IMR-90 (cell line): Measurements from ENCODE around the gene PCBP3. TPM values are rescaled to one million over a fixed set of nuclear protein-coding genes. Genes with fewer than 3 reads are reported as not detected.

Experiments
- ATAC-seq: fragments of 200-7000 bp; cut with Tn5 transposase; 2 replicates; pipeline ENCODE4 v1.9.1; 2020; ENCODE audit warnings: low read depth, mild to moderate bottlenecking, moderate library complexity
- BruUV-seq: library from RNA; stranded (reverse); fragments of 400-500 nt; replicated peaks from 2 replicates; lab custom pipeline; 2021; lab: Mats Ljungman, UMichigan
- CTCF ChIA-PET: fragments of 300-600 bp; formaldehyde crosslinking; extraction: SDS; loops from one replicate; lab custom pipeline; 2021; ENCODE audit warnings: antibody characterized with exemption; lab: Yijun Ruan, JAX
- POLR2A ChIA-PET: fragments of 300-600 bp; sonication (Branson Sonifier 250); formaldehyde crosslinking; loops from one replicate; lab custom pipeline; 2022; ENCODE audit warnings: antibody characterized with exemption; ENCODE audit not compliant: unreplicated experiment; lab: Charles Lee
- DNase-seq: peaks from one replicate; pipeline ENCODE4 v3.0.0; 2013
- H2AFZ ChIP-seq: replicated peaks from 2 replicates; pipeline ENCODE3; 2013; ENCODE audit warnings: low read length, mild to moderate bottlenecking; ENCODE audit not compliant: poor library complexity
- H2AK5ac ChIP-seq: 2 replicates; pipeline ENCODE4 v1.6.1; 2013; ENCODE audit warnings: low read depth, low read length, inconsistent platforms
- H2AK9ac ChIP-seq: replicated peaks from 2 replicates; pipeline ENCODE3; 2013; ENCODE audit warnings: mild to moderate bottlenecking, low read depth, low read length, moderate library complexity; ENCODE audit not compliant: poor library complexity
- H2BK120ac ChIP-seq: 2 replicates; pipeline ENCODE4 v1.6.1; 2013; ENCODE audit warnings: low read depth, low read length, inconsistent platforms
- H2BK15ac ChIP-seq: 3 replicates; pipeline ENCODE4 v1.6.1; 2013; ENCODE audit warnings: low read depth, low read length, inconsistent platforms
- H2BK20ac ChIP-seq: 2 replicates; pipeline ENCODE4 v1.6.1; 2013; ENCODE audit warnings: low read depth, mild to moderate bottlenecking, inconsistent platforms, low read length, moderate library complexity
- H2BK5ac ChIP-seq: 2 replicates; pipeline ENCODE4 v1.6.1; 2013; ENCODE audit warnings: mild to moderate bottlenecking, low read depth, low read length, inconsistent platforms; ENCODE audit not compliant: poor library complexity, severe bottlenecking
- H3K14ac ChIP-seq: replicated peaks from 2 replicates; pipeline ENCODE4 v1.6.1; 2013; ENCODE audit warnings: low read depth, low read length, inconsistent platforms
- H3K18ac ChIP-seq: 2 replicates; pipeline ENCODE4 v1.6.1; 2013; ENCODE audit warnings: low read depth, low read length, control low read depth
- H3K23ac ChIP-seq: 2 replicates; pipeline ENCODE4 v1.6.1; 2013; ENCODE audit warnings: low read depth, low read length, inconsistent platforms
- H3K27ac ChIP-seq: 2 replicates; pipeline ENCODE4 v1.5.1; 2013; ENCODE audit warnings: mild to moderate bottlenecking, control low read depth, low read length; ENCODE audit not compliant: insufficient read depth
- H3K27me3 ChIP-seq: 2 replicates; pipeline ENCODE4 v1.6.1; 2013; ENCODE audit warnings: low read length; ENCODE audit not compliant: control insufficient read depth, insufficient read depth
- H3K36me3 ChIP-seq: 2 replicates; pipeline ENCODE4 v1.6.1; 2013; ENCODE audit warnings: low read length, mixed read lengths; ENCODE audit not compliant: control insufficient read depth, insufficient read depth
- H3K4ac ChIP-seq: 2 replicates; pipeline ENCODE4 v1.6.1; 2013; ENCODE audit warnings: low read depth, low read length, inconsistent platforms
- H3K4me1 ChIP-seq: 2 replicates; pipeline ENCODE4 v1.6.1; 2013; ENCODE audit warnings: low read length, mixed read lengths; ENCODE audit not compliant: control insufficient read depth, insufficient read depth
- H3K4me2 ChIP-seq: 2 replicates; pipeline ENCODE4 v1.6.1; 2013; ENCODE audit warnings: low read depth, mild to moderate bottlenecking, control low read depth, low read length, moderate library complexity
- H3K4me3 ChIP-seq: 2 replicates; pipeline ENCODE4 v1.5.1; 2013; ENCODE audit warnings: low read depth, mild to moderate bottlenecking, control low read depth, low read length, moderate library complexity; ENCODE audit not compliant: insufficient read depth
- H3K56ac ChIP-seq: 2 replicates; pipeline ENCODE4 v1.6.1; 2013; ENCODE audit warnings: low read length, inconsistent platforms; ENCODE audit not compliant: insufficient read depth; ENCODE audit errors: extremely low read depth
- H3K79me1 ChIP-seq, 2 experiments: 2 replicates each; pipeline ENCODE4 v1.6.1; 2013; ENCODE audit warnings: low read length in 2 of 2, inconsistent platforms in 1 of 2, low read depth in 1 of 2
- H3K9ac ChIP-seq: 2 replicates; pipeline ENCODE4 v1.6.1; 2013; ENCODE audit warnings: low read depth, low read length, control low read depth
- H3K9me1 ChIP-seq: 2 replicates; pipeline ENCODE4 v1.6.1; 2013; ENCODE audit warnings: low read length, inconsistent platforms; ENCODE audit not compliant: insufficient read depth
- H3K9me3 ChIP-seq: 2 replicates; pipeline ENCODE4 v1.6.1; 2013; ENCODE audit warnings: low read length; ENCODE audit not compliant: control insufficient read depth, insufficient read depth
- H4K20me1 ChIP-seq: 2 replicates; pipeline ENCODE4 v1.6.1; 2013; ENCODE audit warnings: low read length, inconsistent platforms; ENCODE audit not compliant: insufficient read depth
- H4K5ac ChIP-seq: 2 replicates; pipeline ENCODE4 v1.6.1; 2013; ENCODE audit warnings: mild to moderate bottlenecking, low read depth, low read length, control low read depth
- H4K8ac ChIP-seq, 2 experiments: 2 replicates each; pipeline ENCODE4 v1.6.1; 2013; ENCODE audit warnings: low read depth in 2 of 2, low read length in 2 of 2, control low read depth in 1 of 2, inconsistent platforms in 1 of 2
- H4K91ac ChIP-seq: 2 replicates; pipeline ENCODE4 v1.6.1; 2013; ENCODE audit warnings: low read depth, low read length, inconsistent platforms; ENCODE audit not compliant: insufficient read depth
- BHLHE40 ChIP-seq: fragments of 150-350 bp; IDR thresholded peaks from 2 replicates; pipeline ENCODE4 v1.6.1; 2016; ENCODE audit warnings: mild to moderate bottlenecking, low read depth, low read length
- CEBPB ChIP-seq: IDR thresholded peaks from 2 replicates; pipeline ENCODE4 v1.6.1; 2012; ENCODE audit warnings: low read depth, low read length, improper control_type of control experiment
- CHD1 ChIP-seq: IDR thresholded peaks from 2 replicates; pipeline ENCODE4 v1.6.1; 2012; ENCODE audit warnings: low read depth, low read length, improper control_type of control experiment
- CTCF ChIP-seq: conservative IDR thresholded peaks from 2 replicates; pipeline ENCODE4 v1.5.1; 2012; ENCODE audit warnings: mild to moderate bottlenecking, low read depth, low read length, improper control_type of control experiment
- ELK1 ChIP-seq: fragments of 150-350 bp; IDR thresholded peaks from 2 replicates; pipeline ENCODE4 v1.6.1; 2016; ENCODE audit warnings: low read depth, mild to moderate bottlenecking, low read length, moderate library complexity, borderline replicate concordance
- FOS ChIP-seq: fragments of 150-350 bp; IDR thresholded peaks from 2 replicates; pipeline ENCODE4 v1.6.1; 2016; ENCODE audit warnings: low read depth, low read length
- MAFK ChIP-seq: IDR thresholded peaks from 2 replicates; pipeline ENCODE4 v1.6.1; 2012; ENCODE audit warnings: low read depth, low read length, improper control_type of control experiment
- MAZ ChIP-seq: IDR thresholded peaks from 2 replicates; pipeline ENCODE4 v1.6.1; 2012; ENCODE audit warnings: low read depth, mild to moderate bottlenecking, low read length, improper control_type of control experiment, moderate library complexity, borderline replicate concordance
- MXI1 ChIP-seq: IDR thresholded peaks from 2 replicates; pipeline ENCODE4 v1.6.1; 2012; ENCODE audit warnings: low read depth, mild to moderate bottlenecking, low read length, moderate library complexity, borderline replicate concordance
- NFE2L2 ChIP-seq: fragments of 150-350 bp; IDR thresholded peaks from 2 replicates; pipeline ENCODE4 v1.6.1; 2016; ENCODE audit warnings: low read depth, mild to moderate bottlenecking, low read length
- POLR2A ChIP-seq: IDR thresholded peaks from 2 replicates; pipeline ENCODE4 v1.6.1; 2012; ENCODE audit warnings: mild to moderate bottlenecking, low read depth, low read length
- RAD21 ChIP-seq: IDR thresholded peaks from 2 replicates; pipeline ENCODE4 v1.6.1; 2012; ENCODE audit warnings: low read length, improper control_type of control experiment
- RCOR1 ChIP-seq: IDR thresholded peaks from 2 replicates; pipeline ENCODE4 v1.6.1; 2012; ENCODE audit warnings: mild to moderate bottlenecking, low read length, improper control_type of control experiment; ENCODE audit not compliant: insufficient replicate concordance
- RFX5 ChIP-seq: IDR thresholded peaks from 2 replicates; pipeline ENCODE4 v1.8.0; 2012; ENCODE audit warnings: low read depth, mild to moderate bottlenecking, low read length, moderate library complexity
- SMC3 ChIP-seq: fragments of 150-350 bp; IDR thresholded peaks from 2 replicates; pipeline ENCODE4 v1.6.1; 2016; ENCODE audit warnings: low read depth, mild to moderate bottlenecking, antibody characterized with exemption, low read length, moderate library complexity
- USF2 ChIP-seq: fragments of 150-350 bp; IDR thresholded peaks from 2 replicates; pipeline ENCODE4 v1.6.1; 2017; ENCODE audit warnings: mild to moderate bottlenecking, antibody characterized with exemption, low read length, low read depth
- WGBS, 2 experiments: methylation state at CpG; one replicate each; pipeline versions ENCODE4 v1.1.5 to v1.1.7; 2013; ENCODE audit warnings: missing lambda C conversion rate in 2 of 2; ENCODE audit not compliant: insufficient read length in 1 of 2; ENCODE audit errors: extremely low coverage in 2 of 2; 5-methylcytosine and 5-hydroxymethylcytosine counted together
- dilution Hi-C: fragments of 300-500 bp; cut with HindIII; formaldehyde crosslinking; loops from one replicate; pipeline ENCODE4 v1.14.3; 2018; ENCODE audit warnings: low sequenced_read_pairs; ENCODE audit not compliant: unreplicated experiment
- in situ Hi-C: fragments of 300-500 bp; cut with MboI; formaldehyde crosslinking; loops from 3 replicates; pipeline ENCODE4 v1.14.3; 2019; ENCODE audit warnings: low sequenced_read_pairs, inconsistent platforms, mixed read lengths
- intact Hi-C: fragments of 100-400 bp; cut with micrococcal nuclease; formaldehyde crosslinking; loops from 2 replicates; pipeline ENCODE4 v1.10.0; 2022
- polyA plus RNA-seq, 3 experiments: library from polyadenylated mRNA; depleted of rRNA; stranded (reverse); fragments of >200 nt; gene quantifications; 2 replicates each; pipeline ENCODE4 v1.2.3, GENCODE V29; 2012; ENCODE audit warnings: low replicate concordance in 1 of 3
- total RNA-seq: library from RNA; depleted of rRNA; stranded (reverse); fragments of >200 nt; gene quantifications from 2 replicates; pipeline ENCODE4 v1.2.3, GENCODE V29; 2012

The PCBP3 gene
- total and polyA plus RNA-seq, 2 of the 4 experiments (the other 2 are of a cell fraction): 2.9 to 3.9 TPM

GRCh38 chr21:45602106-45602505, 41.4 kb upstream of the PCBP3 start:
- H3K18ac ChIP-seq: no peak overlapping the region
- BruUV-seq: no TSS peak
- H3K4me2 ChIP-seq: no peak overlapping the region
- peaks cover 25% of the 10 kb centered on the region for H3K9me3 ChIP-seq
- H3K23ac ChIP-seq: no peak overlapping the region
- no peak overlapping the region for H2AK5ac ChIP-seq
- CTCF ChIA-PET: no interaction called here
- no peaks in the 10 kb centered on the region for H3K9me1 ChIP-seq
- H3K14ac ChIP-seq: no peak overlapping the region
- H3K56ac ChIP-seq: no peak overlapping the region
- WGBS, 2 experiments: no CpG with 5 or more reads among the region's 5 CpGs
- no peaks in the 10 kb centered on the region for H4K20me1 ChIP-seq
- H3K36me3 ChIP-seq: no peaks in the 10 kb centered on the region
- intact Hi-C loops (no loop called here), in situ Hi-C loops (no loop called here), dilution Hi-C loops (no loop called here)
- DNase-seq (no peak), ATAC-seq (no peak)
- H3K4me1 ChIP-seq: no peaks in the 10 kb centered on the region
- no peak overlapping the region for H3K9ac ChIP-seq
- peaks cover 40% of the 10 kb centered on the region for H3K27me3 ChIP-seq
- H2BK5ac ChIP-seq: no peak overlapping the region
- TF ChIP-seq SMC3 (no peak), MAZ (no peak), BHLHE40 (no peak), MXI1 (no peak), CTCF (no peak), NFE2L2 (no peak), POLR2A (no peak), RCOR1 (no peak), RFX5 (no peak), CHD1 (no peak), MAFK (no peak), FOS (no peak), RAD21 (no peak), ELK1 (no peak), CEBPB (no peak), USF2 (no peak)
- no peak overlapping the region for H2AFZ ChIP-seq
- H2AK9ac ChIP-seq: no peak overlapping the region
- H3K79me1 ChIP-seq: no peaks in the 10 kb centered on the region
- H4K8ac ChIP-seq: no peak overlapping the region
- H3K27ac ChIP-seq: no peak overlapping the region
- no peak overlapping the region for H2BK120ac ChIP-seq
- H3K4me3 ChIP-seq: no peak overlapping the region
- H2BK15ac ChIP-seq: no peak overlapping the region
- H4K91ac ChIP-seq: no peak overlapping the region
- no peak overlapping the region for H3K4ac ChIP-seq
- H2BK20ac ChIP-seq: no peak overlapping the region
- no peak overlapping the region for H4K5ac ChIP-seq
- POLR2A ChIA-PET: no interaction called here
